ENCODE measurements around the gene KCNJ9.

Gene KCNJ9

DNA sequence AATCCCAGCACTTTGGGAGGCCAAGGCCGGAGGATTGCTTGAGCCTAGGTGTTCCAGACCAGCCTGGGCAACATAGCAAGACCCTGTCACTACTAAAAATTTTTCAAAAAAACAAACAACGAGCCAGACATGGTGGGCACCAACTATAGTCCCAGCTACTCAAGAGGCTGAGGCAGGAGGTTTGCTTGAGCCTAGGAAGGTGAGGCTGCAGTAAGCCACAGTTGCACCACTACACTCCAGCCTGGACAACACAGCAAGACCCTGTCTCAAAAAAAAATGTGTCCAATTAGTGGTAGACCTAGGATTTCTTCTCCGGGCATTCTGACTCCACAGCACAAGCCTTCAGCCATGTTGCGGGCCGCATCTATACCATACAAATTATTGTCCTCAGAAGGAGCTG lies 23.8 kb downstream of the KCNJ9 start:
- H2AFZ ChIP-seq (ENCODE audit: low read depth, low read length) = no peak overlapping the region
- no peak for ATAC-seq (ENCODE audit: insufficient read depth, low read depth)

GRCh38 chr1:160107512-160107911 lies 26.2 kb downstream of the KCNJ9 start:
- TF ChIP-seq, protein P1, sequence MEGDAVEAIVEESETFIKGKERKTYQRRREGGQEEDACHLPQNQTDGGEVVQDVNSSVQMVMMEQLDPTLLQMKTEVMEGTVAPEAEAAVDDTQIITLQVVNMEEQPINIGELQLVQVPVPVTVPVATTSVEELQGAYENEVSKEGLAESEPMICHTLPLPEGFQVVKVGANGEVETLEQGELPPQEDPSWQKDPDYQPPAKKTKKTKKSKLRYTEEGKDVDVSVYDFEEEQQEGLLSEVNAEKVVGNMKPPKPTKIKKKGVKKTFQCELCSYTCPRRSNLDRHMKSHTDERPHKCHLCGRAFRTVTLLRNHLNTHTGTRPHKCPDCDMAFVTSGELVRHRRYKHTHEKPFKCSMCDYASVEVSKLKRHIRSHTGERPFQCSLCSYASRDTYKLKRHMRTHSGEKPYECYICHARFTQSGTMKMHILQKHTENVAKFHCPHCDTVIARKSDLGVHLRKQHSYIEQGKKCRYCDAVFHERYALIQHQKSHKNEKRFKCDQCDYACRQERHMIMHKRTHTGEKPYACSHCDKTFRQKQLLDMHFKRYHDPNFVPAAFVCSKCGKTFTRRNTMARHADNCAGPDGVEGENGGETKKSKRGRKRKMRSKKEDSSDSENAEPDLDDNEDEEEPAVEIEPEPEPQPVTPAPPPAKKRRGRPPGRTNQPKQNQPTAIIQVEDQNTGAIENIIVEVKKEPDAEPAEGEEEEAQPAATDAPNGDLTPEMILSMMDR (IDR thresholded peaks at IDR 0.05; ENCODE audit: borderline replicate concordance, extremely low read depth, low read length, poor library complexity, severe bottlenecking) = no peak
- no peak for TF ChIP-seq EZH2 (IDR thresholded peaks at IDR 0.05; ENCODE audit: borderline replicate concordance, low read depth, low read length, severe bottlenecking)
- no peak overlapping the region for H3K4me3 ChIP-seq (ENCODE audit: low read depth in 1 of 2, low read length in 2 of 2)
- no peak overlapping the region for H2AFZ ChIP-seq (ENCODE audit: low read depth, low read length)
- no peak overlapping the region for H3K4me2 ChIP-seq (ENCODE audit: insufficient read depth, low read length)
- no peaks in the 10 kb centered on the region for H4K20me1 ChIP-seq (ENCODE audit: insufficient read depth, low read length)
- no peaks in the 10 kb centered on the region for H3K79me2 ChIP-seq (ENCODE audit: insufficient read depth, low read length)
- H3K27me3 ChIP-seq (ENCODE audit: insufficient read depth, low read length, poor library complexity) = no peaks in the 10 kb centered on the region
- no peak for ATAC-seq (ENCODE audit: insufficient read depth, low read depth)
- H3K36me3 ChIP-seq (ENCODE audit: insufficient read depth, low read length) = no peaks in the 10 kb centered on the region
- DNase-seq = no peak
- H3K27ac ChIP-seq (ENCODE audit: low read length) = no peak overlapping the region
- no peak overlapping the region for H3K9ac ChIP-seq (ENCODE audit: low read depth, low read length)
- H3K4me1 ChIP-seq (ENCODE audit: insufficient read depth, low read length) = no peaks in the 10 kb centered on the region
- H3K9me3 ChIP-seq (ENCODE audit: insufficient read depth, low read length, severe bottlenecking) = no peaks in the 10 kb centered on the region

More for the DNA sequence above, 23.8 kb downstream of the KCNJ9 start:
- no peaks in the 10 kb centered on the region for H3K79me2 ChIP-seq (ENCODE audit: insufficient read depth, low read length)
- H3K4me2 ChIP-seq (ENCODE audit: insufficient read depth, low read length) = no peak overlapping the region
- H3K27ac ChIP-seq (ENCODE audit: low read length) = no peak overlapping the region
- TF ChIP-seq, protein P1 (IDR thresholded peaks at IDR 0.05; ENCODE audit: borderline replicate concordance, extremely low read depth, low read length, poor library complexity, severe bottlenecking) = no peak
- TF ChIP-seq EZH2 (IDR thresholded peaks at IDR 0.05; ENCODE audit: borderline replicate concordance, low read depth, low read length, severe bottlenecking) = no peak
- no peak for DNase-seq
- no peaks in the 10 kb centered on the region for H3K27me3 ChIP-seq (ENCODE audit: insufficient read depth, low read length, poor library complexity)
- H3K9me3 ChIP-seq (ENCODE audit: insufficient read depth, low read length, severe bottlenecking) = no peaks in the 10 kb centered on the region
- no peaks in the 10 kb centered on the region for H3K36me3 ChIP-seq (ENCODE audit: insufficient read depth, low read length)
- peaks cover 9% of the 10 kb centered on the region for H3K4me1 ChIP-seq (ENCODE audit: insufficient read depth, low read length)
- H3K4me3 ChIP-seq (ENCODE audit: low read depth in 1 of 2, low read length in 2 of 2) = no peak overlapping the region
- no peaks in the 10 kb centered on the region for H4K20me1 ChIP-seq (ENCODE audit: insufficient read depth, low read length)
- no peak overlapping the region for H3K9ac ChIP-seq (ENCODE audit: low read depth, low read length)

DNA sequence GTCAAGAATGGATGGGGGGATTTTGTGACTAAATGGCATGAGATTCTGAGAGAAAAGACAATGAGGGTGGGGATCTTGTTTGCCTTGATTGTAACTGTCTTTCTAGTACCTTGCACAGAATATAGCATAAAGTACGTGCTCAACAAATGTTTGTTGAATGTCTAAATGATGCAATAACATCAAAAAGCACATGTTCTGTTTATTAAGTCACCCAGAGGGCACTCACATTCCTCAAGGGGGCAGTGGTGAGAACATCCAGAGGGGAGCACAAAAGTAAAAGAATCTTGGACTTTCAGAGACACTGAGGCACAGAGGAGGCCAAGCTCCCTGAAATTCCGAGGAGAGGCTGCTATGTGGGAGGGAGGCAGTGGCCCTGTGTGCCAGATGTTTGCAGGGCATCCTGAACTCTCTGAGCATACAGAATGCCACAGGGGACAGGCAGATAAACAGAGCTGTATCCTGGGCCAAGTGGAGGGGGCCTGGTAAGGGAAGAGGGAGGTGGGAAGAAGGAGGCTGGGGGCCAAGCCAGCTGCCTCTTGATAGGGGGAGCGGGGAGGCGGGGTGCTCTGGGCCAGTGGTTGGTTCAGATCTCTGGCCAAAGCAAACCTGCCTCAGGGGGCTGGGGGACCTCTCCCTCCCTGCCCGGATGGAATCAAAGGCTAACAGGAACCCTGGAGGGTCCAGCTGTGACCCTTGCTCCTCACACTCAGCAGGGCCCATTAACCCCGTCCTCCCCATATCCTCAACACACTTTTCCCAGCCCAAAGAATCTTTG lies 27.7 kb downstream of the KCNJ9 start:
- Histone ChIP-seq H4K20me1 (ENCODE audit: insufficient read depth, low read length) (no peaks in the 10 kb centered on the region), H3K79me2 (ENCODE audit: insufficient read depth, low read length) (no peaks in the 10 kb centered on the region), H3K4me3 (ENCODE audit: low read depth in 1 of 2, low read length in 2 of 2) (no peak overlapping the region), H3K4me1 (ENCODE audit: insufficient read depth, low read length) (no peaks in the 10 kb centered on the region), H3K9me3 (ENCODE audit: insufficient read depth, low read length, severe bottlenecking) (no peaks in the 10 kb centered on the region), H3K4me2 (ENCODE audit: insufficient read depth, low read length) (no peak overlapping the region), H3K36me3 (ENCODE audit: insufficient read depth, low read length) (no peaks in the 10 kb centered on the region), H3K27me3 (ENCODE audit: insufficient read depth, low read length, poor library complexity) (no peaks in the 10 kb centered on the region), H2AFZ (ENCODE audit: low read depth, low read length) (peak overlapping the region; percentile 32; the same call in 1 of the 2 replicates), H3K27ac (ENCODE audit: low read length) (no peak overlapping the region), H3K9ac (ENCODE audit: low read depth, low read length) (no peak overlapping the region)
- peak; percentile 64; the same call in 1 of the 3 replicates for ATAC-seq (ENCODE audit: insufficient read depth, low read depth)
- TF ChIP-seq, protein P1 (IDR thresholded peaks at IDR 0.05; ENCODE audit: borderline replicate concordance, extremely low read depth, low read length, poor library complexity, severe bottlenecking) = peak; percentile 63
- TF ChIP-seq EZH2 (IDR thresholded peaks at IDR 0.05; ENCODE audit: borderline replicate concordance, low read depth, low read length, severe bottlenecking) = no peak
- peak; percentile 52 for DNase-seq

All from DND-41 (cell line).